GM23248 (cell line): ENCODE measurements around the gene GTF3A.

ENCODE experiments used
- EZH2 ChIP-seq: fragments of 200-600 bp; sonication (generic); IDR thresholded peaks from 2 replicates; pipeline ENCODE4 v1.6.1; 2018; ENCODE audit warnings: antibody characterized with exemption, mild to moderate bottlenecking; ENCODE audit not compliant: insufficient read depth, poor library complexity, severe bottlenecking
- EZH2phosphoT487 ChIP-seq: fragments of 200-600 bp; sonication (generic); IDR thresholded peaks from 2 replicates; pipeline ENCODE4 v1.6.1; 2018; ENCODE audit warnings: antibody characterized with exemption, moderate library complexity, mild to moderate bottlenecking, low read depth; ENCODE audit not compliant: insufficient read depth

GRCh38 chr13:27470075-27470820 is 45.8 kb downstream of the GTF3A start:
- TF ChIP-seq EZH2 (no peak), EZH2phosphoT487 (no peak)
